GM06990 (cell line): ENCODE measurements around the gene POU6F1.

Experiments used
- DNase-seq: peaks from one replicate; pipeline ENCODE4 v3.0.0-alpha.2; 2011; ENCODE audit not compliant: insufficient read length; ENCODE audit errors: extremely low read depth
- H3K27me3 ChIP-seq: replicated peaks from 2 replicates; pipeline ENCODE4 v1.6.0; 2011; ENCODE audit warnings: low read length; ENCODE audit not compliant: control insufficient read depth, insufficient read depth
- H3K36me3 ChIP-seq: 2 replicates; pipeline ENCODE4 v1.5.1; 2011; ENCODE audit warnings: low read length; ENCODE audit not compliant: control insufficient read depth, insufficient read depth
- H3K4me3 ChIP-seq: replicated peaks from 2 replicates; pipeline ENCODE4 v1.5.1; 2011; ENCODE audit warnings: low read depth, mild to moderate bottlenecking, control low read depth, low read length
- CTCF ChIP-seq: IDR thresholded peaks from 2 replicates; pipeline ENCODE4 v1.5.1; 2011; ENCODE audit warnings: low read length, control low read depth, mild to moderate bottlenecking, inconsistent platforms; ENCODE audit not compliant: insufficient read depth, poor library complexity, severe bottlenecking

The POU6F1 gene

DNA sequence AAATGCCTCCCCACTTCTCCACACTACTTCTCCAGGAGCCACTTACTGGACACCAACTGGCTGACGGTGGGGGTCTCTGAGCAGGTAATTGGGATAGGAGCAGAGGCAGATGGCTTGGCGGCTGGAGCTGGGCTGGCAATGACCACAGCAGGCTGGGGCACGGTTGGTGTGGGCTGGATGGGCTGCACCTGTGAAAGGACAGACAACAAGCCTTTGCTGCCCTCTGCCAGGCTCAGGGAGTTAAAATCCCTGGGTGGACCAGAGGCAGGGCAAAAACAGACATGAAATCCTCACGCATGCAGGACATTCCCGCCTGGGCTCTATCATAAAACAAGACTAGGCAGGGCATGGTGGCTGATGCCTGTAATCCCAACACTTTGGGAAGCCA is 25.6 kb downstream of the POU6F1 start:
- no peak for DNase-seq
- no peak for TF ChIP-seq CTCF
- Histone ChIP-seq H3K27me3 (no peaks in the 10 kb centered on the region), H3K36me3 (no peaks in the 10 kb centered on the region; the same call in 1 of the 2 replicates), H3K4me3 (no peak overlapping the region)

GRCh38 chr12:51191516-51192283 is 26.2 kb downstream of the POU6F1 start:
- no peak for DNase-seq
- Histone ChIP-seq H3K36me3 (no peaks in the 10 kb centered on the region; the same call in 1 of the 2 replicates), H3K4me3 (no peak overlapping the region), H3K27me3 (no peaks in the 10 kb centered on the region)
- no peak for TF ChIP-seq CTCF

- TF ChIP-seq CTCF = no peak
- H3K4me3 ChIP-seq = no peak overlapping the region
- no peaks in the 10 kb centered on the region; the same call in 1 of the 2 replicates for H3K36me3 ChIP-seq
- no peak for DNase-seq
- H3K27me3 ChIP-seq = no peaks in the 10 kb centered on the region
These were observed 27.0 kb downstream of the POU6F1 start for GRCh38 chr12:51190820-51191219.

DNA sequence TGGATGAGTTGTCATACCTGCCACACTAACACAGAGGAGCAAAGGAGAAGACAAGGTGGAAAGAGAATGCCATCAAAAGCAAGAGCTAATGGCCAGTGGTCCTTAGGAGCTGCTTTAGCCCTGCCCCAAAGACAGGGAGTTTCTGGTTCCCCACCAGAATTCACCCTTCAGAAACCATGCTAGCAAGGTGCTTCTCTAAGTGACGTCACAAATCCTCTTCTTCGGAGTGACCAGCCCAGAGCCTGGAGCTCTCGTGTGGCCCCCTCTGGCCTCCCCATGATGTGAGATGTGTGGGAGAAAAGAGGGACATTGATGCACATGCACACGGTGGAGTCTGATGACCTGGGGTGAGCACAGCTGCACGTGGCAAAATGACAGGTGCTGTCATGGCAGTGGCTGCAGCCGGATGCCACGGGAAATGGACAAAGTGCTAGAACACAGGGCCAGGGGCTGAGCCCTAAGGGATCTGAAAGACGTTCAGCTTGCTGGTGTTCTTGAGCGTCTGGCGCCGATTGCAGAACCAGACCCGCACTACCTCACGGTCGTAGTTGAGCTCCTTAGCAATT is 28.0 kb downstream of the POU6F1 start:
- no peaks in the 10 kb centered on the region for H3K27me3 ChIP-seq
- TF ChIP-seq CTCF = no peak
- DNase-seq = no peak

GRCh38 chr12:51188359-51189051 is 29.4 kb downstream of the POU6F1 start:
- Histone ChIP-seq H3K4me3 (peak overlapping the region; percentile 29), H3K36me3 (no peaks in the 10 kb centered on the region; the same call in 1 of the 2 replicates), H3K27me3 (no peaks in the 10 kb centered on the region)
- DNase-seq = peak; percentile 79
- no peak for TF ChIP-seq CTCF

More for the DNA sequence above, 28.0 kb downstream of the POU6F1 start:
- H3K36me3 ChIP-seq = no peaks in the 10 kb centered on the region; the same call in 1 of the 2 replicates
- no peak overlapping the region for H3K4me3 ChIP-seq
